HG02610 (cell line): ENCODE measurements around the gene CMIP.

Source experiments
- ATAC-seq: cut with Tn5 transposase; IDR thresholded peaks from one replicate; pipeline ENCODE4 v1.9.1; 2021; ENCODE audit warnings: mild to moderate bottlenecking, moderate library complexity; ENCODE audit not compliant: unreplicated experiment

Gene CMIP

GRCh38 chr16:81562174-81562849, 117.7 kb downstream of the CMIP start:
- no peak for ATAC-seq

GRCh38 chr16:81562926-81563325, 118.3 kb downstream of the CMIP start:
- ATAC-seq: no peak

GRCh38 chr16:81564421-81564911, 119.9 kb downstream of the CMIP start:
- ATAC-seq: no peak

GRCh38 chr16:81565321-81566028, 120.9 kb downstream of the CMIP start:
- ATAC-seq: no peak

- no peak for ATAC-seq
These were observed 121.7 kb downstream of the CMIP start for GRCh38 chr16:81566086-81567007.

GRCh38 chr16:81567087-81567486, 122.5 kb downstream of the CMIP start:
- no peak for ATAC-seq

GRCh38 chr16:81567987-81568748, 123.6 kb downstream of the CMIP start:
- ATAC-seq: no peak

GRCh38 chr16:81568749-81569087, 124.1 kb downstream of the CMIP start:
- ATAC-seq: no peak

GRCh38 chr16:81569361-81570034, 124.9 kb downstream of the CMIP start:
- ATAC-seq: no peak

GRCh38 chr16:81570151-81570846, 125.7 kb downstream of the CMIP start:
- no peak for ATAC-seq

GRCh38 chr16:81571175-81571574, 126.6 kb downstream of the CMIP start:
- ATAC-seq: no peak

GRCh38 chr16:81571592-81572385, 127.2 kb downstream of the CMIP start:
- ATAC-seq: no peak

GRCh38 chr16:81572386-81573144, 128.0 kb downstream of the CMIP start:
- no peak for ATAC-seq

- ATAC-seq: no peak
These were observed 129.0 kb downstream of the CMIP start for GRCh38 chr16:81573533-81574020.

GRCh38 chr16:81574168-81574567, 129.6 kb downstream of the CMIP start:
- ATAC-seq: no peak

GRCh38 chr16:81575307-81575706, 130.7 kb downstream of the CMIP start:
- no peak for ATAC-seq

GRCh38 chr16:81575834-81576233, 131.2 kb downstream of the CMIP start:
- no peak for ATAC-seq

- ATAC-seq: no peak
These were observed 132.1 kb downstream of the CMIP start for GRCh38 chr16:81576696-81577095.
